ENCODE results near the gene SHB.

DNA sequence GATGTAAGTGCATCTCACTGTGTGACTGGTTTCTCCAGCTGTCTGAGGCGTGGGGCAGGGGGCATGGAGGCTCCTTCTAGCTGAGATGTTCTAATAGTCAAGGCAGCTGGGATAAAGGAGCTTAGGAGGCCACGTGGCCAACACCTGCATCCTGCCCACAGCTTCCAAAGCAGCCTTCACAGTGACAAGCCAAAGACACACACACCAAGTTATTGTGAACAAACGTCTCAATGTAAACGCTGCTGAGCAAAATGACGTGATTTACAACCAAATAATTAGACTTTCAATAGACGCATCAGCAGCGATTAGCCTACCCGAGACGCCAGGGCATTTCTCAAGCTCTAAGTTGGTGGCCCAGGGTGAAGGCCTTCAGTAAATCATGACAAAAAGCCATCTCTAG, 141.9 kb downstream of the SHB start:
- TF ChIP-seq, protein P1, sequence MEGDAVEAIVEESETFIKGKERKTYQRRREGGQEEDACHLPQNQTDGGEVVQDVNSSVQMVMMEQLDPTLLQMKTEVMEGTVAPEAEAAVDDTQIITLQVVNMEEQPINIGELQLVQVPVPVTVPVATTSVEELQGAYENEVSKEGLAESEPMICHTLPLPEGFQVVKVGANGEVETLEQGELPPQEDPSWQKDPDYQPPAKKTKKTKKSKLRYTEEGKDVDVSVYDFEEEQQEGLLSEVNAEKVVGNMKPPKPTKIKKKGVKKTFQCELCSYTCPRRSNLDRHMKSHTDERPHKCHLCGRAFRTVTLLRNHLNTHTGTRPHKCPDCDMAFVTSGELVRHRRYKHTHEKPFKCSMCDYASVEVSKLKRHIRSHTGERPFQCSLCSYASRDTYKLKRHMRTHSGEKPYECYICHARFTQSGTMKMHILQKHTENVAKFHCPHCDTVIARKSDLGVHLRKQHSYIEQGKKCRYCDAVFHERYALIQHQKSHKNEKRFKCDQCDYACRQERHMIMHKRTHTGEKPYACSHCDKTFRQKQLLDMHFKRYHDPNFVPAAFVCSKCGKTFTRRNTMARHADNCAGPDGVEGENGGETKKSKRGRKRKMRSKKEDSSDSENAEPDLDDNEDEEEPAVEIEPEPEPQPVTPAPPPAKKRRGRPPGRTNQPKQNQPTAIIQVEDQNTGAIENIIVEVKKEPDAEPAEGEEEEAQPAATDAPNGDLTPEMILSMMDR (IDR thresholded peaks at IDR 0.05; ENCODE audit: low read depth, low read length): no peak
- TF ChIP-seq EZH2phosphoT487 (IDR thresholded peaks at IDR 0.05; ENCODE audit: low read depth): no peak
